Adrenal gland (tissue), 5 donors: ENCODE data around the gene PPP1R14B.
A peak's percentile ranks its signal among the peaks of the same experiment; 100 is the strongest.

Experiments
- CTCF ChIP-seq, 6 experiments: fragments of 450-650 bp in 4 of 6; fragments of 200-600 bp in 2 of 6; sonication (generic) in 1 of 6; IDR thresholded peaks; 1 replicate in 5 of 6; 2 replicates in 1 of 6; pipeline versions ENCODE4 v1.5.1 to v1.8.0; 2016 to 2021; ENCODE audit warnings: antibody characterized with exemption in 6 of 6, mild to moderate bottlenecking in 2 of 6, moderate library complexity in 1 of 6
- POLR2A ChIP-seq, 2 donors: fragments of 450-650 bp; IDR thresholded peaks; one replicate each; pipeline ENCODE4 v1.6.1; 2017; ENCODE audit warnings: antibody characterized with exemption in 2 of 2, mild to moderate bottlenecking in 2 of 2, moderate library complexity in 1 of 2
- donor health status: DM: no; HTN: no; CAD: no.

DNA sequence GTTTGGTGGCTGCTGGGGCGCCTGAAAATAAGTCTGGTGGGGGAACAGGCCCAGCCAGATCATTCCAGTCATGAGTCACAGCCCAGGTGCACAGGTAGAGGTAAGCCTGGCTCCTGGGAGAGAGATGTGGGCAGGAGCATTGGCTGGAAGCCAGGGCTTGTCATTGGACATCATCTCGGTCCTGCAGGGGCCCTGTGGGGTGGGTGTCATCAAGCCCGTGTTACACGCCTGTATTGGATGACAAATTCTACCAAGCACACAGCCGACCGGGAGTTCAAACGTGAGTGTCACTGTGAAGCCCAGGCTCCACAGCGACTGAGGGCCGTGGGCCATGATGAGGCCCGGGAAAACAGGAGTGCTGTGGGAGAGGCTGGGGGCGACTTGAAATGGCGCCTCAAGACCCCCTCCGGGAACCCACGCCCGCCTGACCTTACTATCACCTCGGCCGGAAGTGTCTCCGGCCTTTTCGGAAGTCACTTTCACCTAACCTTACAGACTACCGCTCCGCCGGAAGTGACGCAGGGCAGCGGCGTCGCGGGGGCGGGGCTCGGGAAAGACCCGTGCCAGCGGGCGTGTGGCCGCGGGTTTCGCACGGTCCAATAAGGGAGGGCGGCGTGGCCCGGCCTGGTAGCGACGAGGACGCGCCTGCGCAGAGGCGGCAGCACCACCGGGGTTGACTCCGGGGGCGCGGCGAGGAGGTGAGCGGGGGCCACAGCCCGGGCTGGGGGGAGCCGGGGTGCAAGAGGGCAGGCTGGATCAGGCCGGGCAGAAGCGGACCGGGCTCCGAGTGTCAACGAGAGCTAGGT is 6.1 kb downstream of the PPP1R14B start, which contains the start of gene FKBP2:
- TF ChIP-seq CTCF (IDR thresholded peaks at IDR 0.05) (no peak), POLR2A (IDR thresholded peaks at IDR 0.05) (peak; percentile 71 to 94)
